ENCODE results near the gene NEU2.

- TF ChIP-seq POLR2AphosphoS5 (IDR thresholded peaks at IDR 0.05) = no peak
- no peak for TF ChIP-seq POLR2A (IDR thresholded peaks at IDR 0.05)
- TF ChIP-seq CTCF (IDR thresholded peaks at IDR 0.05 in 8 of 11, conservative IDR thresholded peaks at IDR 0.05 in 3 of 11) = no peak
Observed at GRCh38 chr2:233023007-233023760, 9.3 kb upstream of the NEU2 start.

Measured in spleen (tissue), 7 donors.